HepG2 (cell line): ENCODE data around the gene EEF1A2. TPM values are rescaled to one million over a fixed set of nuclear protein-coding genes. Genes with fewer than 3 reads are reported as not detected.
A peak's percentile ranks its signal among the peaks of the same experiment; 100 is the strongest.

ENCODE experiments used
- BATF2 ChIP-seq: sonication (generic); formaldehyde crosslinking; IDR thresholded peaks from 2 replicates; pipeline ENCODE4 v1.8.0; 2022; ENCODE audit warnings: mild to moderate bottlenecking, missing genetic modification reagents, moderate library complexity
- EEA1 ChIP-seq: sonication (generic); formaldehyde crosslinking; IDR thresholded peaks from 2 replicates; pipeline ENCODE4 v1.5.1; 2020; ENCODE audit warnings: mild to moderate bottlenecking, missing genetic modification reagents, borderline replicate concordance
- ELF1 ChIP-seq: sonication (generic); formaldehyde crosslinking; IDR thresholded peaks from 2 replicates; pipeline ENCODE4 v1.4.0; 2020; ENCODE audit warnings: missing genetic modification reagents
- GRHL1 ChIP-seq: sonication (generic); formaldehyde crosslinking; conservative IDR thresholded peaks from 2 replicates; pipeline ENCODE4 v1.8.0; 2022; ENCODE audit warnings: missing genetic modification reagents
- HIVEP1 ChIP-seq: sonication (generic); formaldehyde crosslinking; IDR thresholded peaks from 2 replicates; pipeline ENCODE4 v1.4.0; 2020; ENCODE audit warnings: mild to moderate bottlenecking, missing genetic modification reagents
- MIER2 ChIP-seq: IDR thresholded peaks from 2 replicates; pipeline ENCODE4 v1.6.1; 2016; ENCODE audit warnings: missing biosample characterization, missing genetic modification reagents
- MTF2 ChIP-seq: sonication (generic); formaldehyde crosslinking; IDR thresholded peaks from 2 replicates; pipeline ENCODE4 v1.5.0; 2020; ENCODE audit warnings: missing genetic modification reagents, borderline replicate concordance
- MXI1 ChIP-seq: IDR thresholded peaks from 3 replicates; pipeline ENCODE4 v1.6.1; 2012; ENCODE audit warnings: low read depth, low read length, inconsistent platforms, borderline replicate concordance
- NFIB ChIP-seq: sonication (generic); formaldehyde crosslinking; IDR thresholded peaks from 2 replicates; pipeline ENCODE4 v1.9.0; 2021; ENCODE audit warnings: missing genetic modification reagents, mild to moderate bottlenecking, borderline replicate concordance
- PAXIP1 ChIP-seq: sonication (generic); formaldehyde crosslinking; conservative IDR thresholded peaks from 2 replicates; pipeline ENCODE4 v1.4.0; 2020; ENCODE audit warnings: mild to moderate bottlenecking, missing genetic modification reagents, moderate library complexity
- RARA ChIP-seq: IDR thresholded peaks from 2 replicates; pipeline ENCODE4 v1.6.1; 2016; ENCODE audit warnings: missing genetic modification reagents, missing compliant biosample characterization
- SALL1 ChIP-seq: sonication (generic); formaldehyde crosslinking; IDR thresholded peaks from 2 replicates; pipeline ENCODE4 v1.8.0; 2022; ENCODE audit warnings: mild to moderate bottlenecking, missing genetic modification reagents
- SMARCE1 ChIP-seq: fragments of 450-650 bp; IDR thresholded peaks from 2 replicates; pipeline ENCODE4 v1.6.1; 2017; ENCODE audit warnings: borderline replicate concordance
- SOX5 ChIP-seq: IDR thresholded peaks from 2 replicates; pipeline ENCODE4 v1.6.1; 2016; ENCODE audit warnings: borderline replicate concordance
- XRCC5 ChIP-seq: fragments of 200-400 bp; formaldehyde crosslinking; optimal IDR thresholded peaks from 2 replicates; pipeline ENCODE3; 2017; ENCODE audit warnings: mild to moderate bottlenecking, low read length
- ZFP41 ChIP-seq: sonication (generic); formaldehyde crosslinking; IDR thresholded peaks from 2 replicates; pipeline ENCODE4 v1.4.0; 2020; ENCODE audit warnings: mild to moderate bottlenecking, missing genetic modification reagents, borderline replicate concordance
- ZMYM4 ChIP-seq: sonication (generic); formaldehyde crosslinking; IDR thresholded peaks from 2 replicates; pipeline ENCODE4 v1.8.1; 2023; ENCODE audit warnings: mild to moderate bottlenecking, missing genetic modification reagents
- ZNF432 ChIP-seq: sonication (generic); formaldehyde crosslinking; IDR thresholded peaks from 2 replicates; pipeline ENCODE4 v1.5.0; 2020; ENCODE audit warnings: missing genetic modification reagents, mild to moderate bottlenecking, borderline replicate concordance
- ZNF597 ChIP-seq: sonication (generic); formaldehyde crosslinking; IDR thresholded peaks from 2 replicates; pipeline ENCODE4 v1.5.0; 2020; ENCODE audit warnings: missing genetic modification reagents
- ZNF678 ChIP-seq: sonication (generic); formaldehyde crosslinking; IDR thresholded peaks from 2 replicates; pipeline ENCODE4 v1.4.0; 2020; ENCODE audit warnings: mild to moderate bottlenecking, missing genetic modification reagents
- ZNF713 ChIP-seq: sonication (generic); formaldehyde crosslinking; IDR thresholded peaks from 2 replicates; pipeline ENCODE4 v1.4.0; 2020; ENCODE audit warnings: mild to moderate bottlenecking, missing genetic modification reagents
- ZNF775 ChIP-seq: sonication (generic); formaldehyde crosslinking; IDR thresholded peaks from 2 replicates; pipeline ENCODE4 v1.4.0; 2020; ENCODE audit warnings: missing genetic modification reagents, mild to moderate bottlenecking, moderate library complexity, borderline replicate concordance
- ZSCAN31 ChIP-seq: sonication (generic); formaldehyde crosslinking; IDR thresholded peaks from 2 replicates; pipeline ENCODE4 v1.5.0; 2020; ENCODE audit warnings: low read depth, mild to moderate bottlenecking, missing genetic modification reagents
- polyA plus RNA-seq, 8 experiments: library from polyadenylated mRNA; depleted of rRNA in 3 of 8; stranded (reverse) in 7 of 8; unstranded in 1 of 8; fragments of >200 nt; fragmentation: Illumina TruSeq in 4 of 8; extraction: Trizol in 4 of 8; gene quantifications; 2 replicates each; pipeline versions ENCODE4 v1.2.1 to v1.2.3, GENCODE V29; 2011 to 2016; ENCODE audit warnings: low read depth in 4 of 8, missing spikeins in 1 of 8, mixed read lengths in 1 of 8; ENCODE audit not compliant: insufficient read depth in 1 of 8
- total RNA-seq, 5 experiments: library from RNA; depleted of rRNA; stranded (reverse); fragments of >200 nt; fragmentation: Illumina TruSeq; extraction: Trizol; gene quantifications; 2 replicates each; pipeline ENCODE4 v1.2.3, GENCODE V29; 2016; ENCODE audit warnings: low read depth in 1 of 5

EEF1A2 gene
- total and polyA plus RNA-seq, 2 of the 13 experiments (the other 11 are each of a cell fraction or from before 2014, with no cell fraction given), result 0.44 to 0.87 TPM

GRCh38 chr20:63544241-63544957 is 45.5 kb upstream of the EEF1A2 start (continued):
- TF ChIP-seq PAXIP1 (CRISPR knock-in tag) (peak; percentile 85), SALL1 (CRISPR knock-in tag) (peak; percentile 60; the same call in 1 of the 2 replicates), ZNF775 (CRISPR knock-in tag) (no peak), GRHL1 (no peak), MTF2 (CRISPR knock-in tag) (peak; percentile 45; the same call in 1 of the 2 replicates), XRCC5 (peak; percentile 81), NFIB (CRISPR knock-in tag) (peak; percentile 78; the same call in 1 of the 2 replicates), MIER2 (0 out of 2 replicates have a peak, but pooled peaks have one; percentile 29), ZNF678 (CRISPR knock-in tag) (peak; percentile 55; the same call in 1 of the 2 replicates), BATF2 (CRISPR knock-in tag) (no peak), SOX5 (CRISPR knock-in tag) (0 out of 2 replicates have a peak, but pooled peaks have one; percentile 19), ZNF713 (CRISPR knock-in tag) (no peak), HIVEP1 (CRISPR knock-in tag) (no peak; the same call in 1 of the 2 replicates), MXI1 (peak; percentile 46; the same call in 1 of the 3 replicates), ZMYM4 (CRISPR knock-in tag) (no peak; the same call in 1 of the 2 replicates), ZNF432 (no peak), EEA1 (CRISPR knock-in tag) (no peak), RARA (peak; percentile 28; the same call in 1 of the 2 replicates), ZSCAN31 (CRISPR knock-in tag) (no peak), ZNF597 (CRISPR knock-in tag) (no peak), ZFP41 (CRISPR knock-in tag) (no peak), ELF1 (CRISPR knock-in tag) (peak; percentile 47; the same call in 1 of the 2 replicates), SMARCE1 (no peak)
